GM21526 (cell line): ENCODE data around the gene SMOC2.
"Not testable (repeated sequence)": the region's sequence is repeated elsewhere in the genome, so short reads cannot be mapped to it uniquely, and the experiment has no call there.

Experiments used
- ATAC-seq: cut with Tn5 transposase; IDR thresholded peaks from one replicate; pipeline ENCODE4 v1.9.1; 2021; ENCODE audit warnings: moderate library complexity; ENCODE audit not compliant: unreplicated experiment, low FRiP score

The SMOC2 gene

GRCh38 chr6:168670401-168670985 is 229.5 kb downstream of the SMOC2 start:
- ATAC-seq, result no peak

GRCh38 chr6:168671028-168671862 is 230.3 kb downstream of the SMOC2 start:
- no peak for ATAC-seq

- no peak for ATAC-seq
Measured at GRCh38 chr6:168671863-168672546, 231.0 kb downstream of the SMOC2 start.

- ATAC-seq, result no peak
Measured at GRCh38 chr6:168674595-168674994, 233.6 kb downstream of the SMOC2 start.

- ATAC-seq, result no peak
Measured at GRCh38 chr6:168675375-168675774, 234.4 kb downstream of the SMOC2 start.

GRCh38 chr6:168675933-168676551 is 235.1 kb downstream of the SMOC2 start:
- no peak for ATAC-seq

GRCh38 chr6:168676552-168677322 is 235.8 kb downstream of the SMOC2 start:
- ATAC-seq, result no peak

GRCh38 chr6:168677323-168677781 is 236.4 kb downstream of the SMOC2 start:
- not testable (repeated sequence) for ATAC-seq

- ATAC-seq, result no peak
Measured at GRCh38 chr6:168678077-168678476, 237.1 kb downstream of the SMOC2 start.

- ATAC-seq, result no peak
Measured at GRCh38 chr6:168678588-168678987, 237.6 kb downstream of the SMOC2 start.

- no peak for ATAC-seq
Measured at GRCh38 chr6:168681748-168682147, 240.8 kb downstream of the SMOC2 start.

GRCh38 chr6:168683621-168684020 is 242.6 kb downstream of the SMOC2 start:
- no peak for ATAC-seq

- ATAC-seq, result no peak
Measured at GRCh38 chr6:168684471-168684870, 243.5 kb downstream of the SMOC2 start.

GRCh38 chr6:168684906-168685305 is 243.9 kb downstream of the SMOC2 start:
- ATAC-seq, result no peak

GRCh38 chr6:168686029-168686738 is 245.2 kb downstream of the SMOC2 start:
- ATAC-seq, result no peak

- no peak for ATAC-seq
Measured at GRCh38 chr6:168686831-168687730, 246.1 kb downstream of the SMOC2 start.

- no peak for ATAC-seq
Measured at GRCh38 chr6:168690271-168690670, 249.3 kb downstream of the SMOC2 start.

- no peak for ATAC-seq
Measured at GRCh38 chr6:168691774-168692173, 250.8 kb downstream of the SMOC2 start.
